HG03520 (cell line): ENCODE results near the gene CLEC11A.

Experiments
- ATAC-seq: cut with Tn5 transposase; IDR thresholded peaks from one replicate; pipeline ENCODE4 v1.9.1; 2021; ENCODE audit warnings: mild to moderate bottlenecking, moderate library complexity; ENCODE audit not compliant: unreplicated experiment

CLEC11A gene

DNA sequence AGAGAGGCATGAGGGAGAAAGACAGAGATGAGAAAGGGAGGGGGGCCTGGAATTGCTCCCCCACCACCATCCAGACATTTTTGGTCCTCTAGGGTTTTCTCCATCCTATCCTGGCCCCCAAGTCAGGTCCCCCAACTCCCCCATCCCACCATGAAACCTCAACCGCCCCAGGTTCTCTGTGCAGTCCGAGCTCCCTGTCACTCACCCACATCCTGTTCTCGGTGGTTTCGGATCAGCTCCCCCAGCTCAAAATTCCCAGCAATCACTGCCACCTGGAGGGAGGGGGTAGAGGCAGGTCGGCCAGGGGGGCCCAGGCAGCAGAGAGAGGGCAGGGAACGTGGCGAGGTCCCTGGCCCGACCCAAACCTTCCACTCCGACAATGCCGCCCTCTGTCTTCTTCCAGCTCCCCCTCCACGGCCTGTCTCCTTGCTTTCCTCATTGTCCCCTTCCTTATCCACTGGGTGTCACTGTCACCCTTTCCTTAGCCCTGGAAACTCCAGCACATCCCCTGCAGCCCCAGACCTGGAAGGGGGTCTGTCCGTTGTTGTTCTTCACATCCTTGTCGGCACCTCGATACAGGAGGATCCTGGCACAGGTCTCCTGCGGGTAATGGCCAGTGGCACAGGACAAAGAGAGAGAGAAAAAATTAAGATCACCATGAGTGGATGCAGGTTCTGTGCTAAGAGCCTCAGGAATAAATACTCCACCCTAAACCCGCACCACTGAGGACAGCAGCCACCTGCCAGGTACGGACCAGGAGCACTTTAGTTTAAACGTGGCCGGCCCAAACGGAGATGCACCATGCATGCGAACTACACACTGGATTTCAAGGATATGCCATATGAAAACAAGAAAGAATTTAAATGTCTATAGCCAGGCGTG is 19.0 kb upstream of the CLEC11A start:
- no peak for ATAC-seq

DNA sequence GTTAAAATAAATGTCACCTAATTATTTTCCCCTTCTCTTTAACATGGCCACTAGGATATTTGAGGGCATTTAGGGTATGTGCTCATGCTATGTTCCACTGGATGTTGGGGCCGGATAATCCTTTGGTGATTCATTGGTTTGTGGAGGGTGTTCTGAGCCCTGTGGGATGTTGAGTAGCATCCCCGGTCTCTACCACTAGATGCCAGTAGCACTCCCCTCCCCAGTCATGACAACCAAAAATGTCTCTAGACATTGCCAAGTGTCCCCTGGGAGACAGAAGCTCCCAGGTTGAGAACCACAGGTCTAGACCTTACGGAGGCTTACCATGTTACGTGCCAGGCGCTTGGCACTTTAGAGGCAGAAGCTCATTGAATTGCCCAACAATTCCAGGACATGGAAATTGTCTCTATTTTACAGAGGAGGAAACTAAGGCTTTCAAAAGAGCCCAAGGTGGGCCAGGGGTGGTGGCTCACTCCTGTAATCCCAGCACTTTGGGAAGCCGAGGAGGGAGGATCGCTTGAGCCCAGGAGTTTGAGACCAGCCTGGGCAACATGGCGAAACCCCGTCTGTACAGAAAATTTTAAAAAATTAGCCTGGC is 17.6 kb upstream of the CLEC11A start:
- no peak for ATAC-seq

DNA sequence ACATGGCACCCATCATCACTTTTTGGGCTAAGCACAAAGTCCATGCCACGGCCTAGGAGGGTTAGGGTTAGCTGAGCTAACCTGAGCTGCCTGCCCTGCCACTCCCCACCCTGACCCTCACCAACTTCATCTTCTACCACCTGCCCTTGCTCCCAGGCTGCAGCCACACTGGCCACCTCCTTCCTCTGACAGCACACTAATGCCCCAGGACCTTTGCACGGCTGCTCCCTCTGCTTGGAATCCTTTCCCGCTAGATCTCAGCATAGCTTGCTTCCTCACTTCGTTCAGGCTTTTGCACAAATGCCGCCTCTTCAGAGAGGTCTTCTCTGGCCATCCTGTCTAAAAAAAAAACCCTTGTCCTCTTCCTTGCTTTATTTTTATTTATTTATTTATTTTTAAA is 16.8 kb upstream of the CLEC11A start:
- ATAC-seq = no peak

DNA sequence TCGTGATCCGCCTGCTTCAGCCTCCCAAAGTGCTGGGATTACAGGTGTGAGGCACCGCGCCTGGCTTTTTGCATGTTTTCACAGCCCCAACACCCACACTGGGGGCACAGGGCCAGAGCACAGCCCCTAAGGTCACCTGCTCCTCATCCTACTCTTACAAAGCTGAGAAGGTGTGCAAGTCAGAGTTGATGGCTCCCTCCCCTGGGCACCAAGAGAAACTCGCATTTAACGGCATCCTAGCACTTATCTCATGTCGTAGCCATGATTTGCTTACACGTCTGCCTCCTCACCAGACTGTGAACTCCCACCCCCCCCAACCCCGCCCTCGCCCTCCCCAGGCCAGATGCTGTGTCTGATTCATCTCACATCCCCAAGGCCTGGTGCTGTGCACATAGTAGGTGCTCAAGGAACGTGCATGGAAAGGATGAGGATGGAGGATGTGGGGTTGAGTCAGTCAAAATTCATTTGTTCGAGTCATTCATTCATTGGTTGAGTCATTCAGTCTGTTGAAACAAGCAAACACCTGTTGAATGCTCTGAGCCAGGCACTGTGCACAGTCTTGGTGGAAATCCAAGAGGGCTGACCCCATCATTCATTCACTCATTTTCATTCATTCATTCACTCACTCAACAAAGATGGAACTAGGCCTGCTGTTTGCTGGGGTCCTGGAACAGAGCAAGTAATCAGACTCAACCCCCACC is 14.8 kb upstream of the CLEC11A start:
- ATAC-seq = no peak

DNA sequence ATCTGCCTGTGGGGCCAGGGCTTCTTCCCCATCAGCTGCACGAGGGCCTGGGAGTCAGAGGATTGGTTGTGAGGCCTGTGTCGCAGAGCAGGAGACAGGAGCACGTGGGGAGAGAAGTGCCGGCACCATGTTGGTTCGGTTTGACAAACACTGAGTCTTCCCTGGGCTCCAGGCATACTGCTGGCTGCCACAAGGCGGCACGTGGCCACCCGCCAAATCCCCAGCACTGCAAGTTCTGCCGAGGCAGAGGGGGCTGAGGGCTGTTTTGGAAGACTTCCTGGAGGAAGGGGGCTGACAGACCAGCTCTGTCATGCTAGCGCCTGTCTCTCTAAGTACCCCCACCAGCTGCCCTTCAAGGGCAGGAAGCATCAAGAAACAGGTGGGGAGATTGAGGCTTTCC is 13.1 kb upstream of the CLEC11A start:
- no peak for ATAC-seq

DNA sequence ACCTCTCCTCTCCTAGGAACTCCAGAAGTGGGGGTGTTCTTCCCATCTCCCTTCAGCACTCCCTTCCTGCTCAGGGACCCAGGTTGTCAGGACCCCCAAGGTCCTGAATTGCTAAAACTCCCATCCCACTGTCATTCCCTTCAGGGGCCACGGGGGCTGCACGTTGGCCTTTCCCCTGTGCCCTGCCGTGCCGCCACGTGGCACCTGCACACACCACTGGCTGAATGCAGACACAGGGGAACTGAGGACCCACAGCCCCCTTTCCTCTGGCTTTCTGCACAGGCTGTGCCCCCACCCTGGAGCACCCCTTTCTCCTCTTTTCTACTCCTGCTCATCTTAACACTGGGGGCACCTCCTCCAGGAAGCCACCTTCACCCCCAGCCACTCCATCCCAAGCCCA is 12.6 kb upstream of the CLEC11A start:
- ATAC-seq = no peak

DNA sequence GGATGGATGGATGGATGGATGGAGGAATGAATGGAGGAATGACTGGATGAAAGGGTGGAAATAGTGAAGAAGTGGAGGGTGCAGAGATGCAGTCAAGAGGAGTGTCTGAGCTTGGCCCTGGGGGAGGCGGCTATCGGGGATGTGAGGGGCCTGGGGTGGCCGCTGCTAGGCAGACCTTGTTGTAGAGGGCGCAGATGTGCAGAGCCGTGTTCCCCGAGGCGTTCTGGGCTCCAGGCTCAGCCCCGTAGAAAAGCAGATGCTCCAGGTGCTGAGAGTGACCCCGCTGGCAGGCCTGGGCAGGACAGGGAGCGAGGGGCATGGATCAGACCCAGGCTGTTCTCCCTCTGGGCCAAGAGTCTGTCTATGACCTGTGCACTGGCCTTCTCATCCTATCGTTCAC is 12.0 kb upstream of the CLEC11A start:
- no peak for ATAC-seq

DNA sequence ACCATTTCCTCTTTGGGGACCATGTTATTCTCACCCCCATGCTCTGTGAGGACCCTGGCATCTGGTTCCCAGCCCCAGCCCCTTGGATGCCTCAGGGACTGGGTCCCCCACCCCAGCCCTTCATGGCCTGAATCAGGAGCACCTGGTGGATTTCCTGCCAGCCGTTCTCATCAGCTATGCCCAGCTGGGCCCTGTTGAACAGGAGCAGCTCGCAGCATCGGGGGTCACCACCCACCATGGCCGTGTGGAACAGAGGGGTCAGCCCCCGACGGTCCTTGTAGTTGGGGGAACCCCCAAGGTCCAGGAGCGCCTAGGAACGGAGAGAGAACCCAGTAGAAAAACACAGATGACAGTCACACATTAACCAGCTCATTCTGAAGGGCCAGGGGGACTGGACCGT is 11.4 kb upstream of the CLEC11A start:
- ATAC-seq = no peak

DNA sequence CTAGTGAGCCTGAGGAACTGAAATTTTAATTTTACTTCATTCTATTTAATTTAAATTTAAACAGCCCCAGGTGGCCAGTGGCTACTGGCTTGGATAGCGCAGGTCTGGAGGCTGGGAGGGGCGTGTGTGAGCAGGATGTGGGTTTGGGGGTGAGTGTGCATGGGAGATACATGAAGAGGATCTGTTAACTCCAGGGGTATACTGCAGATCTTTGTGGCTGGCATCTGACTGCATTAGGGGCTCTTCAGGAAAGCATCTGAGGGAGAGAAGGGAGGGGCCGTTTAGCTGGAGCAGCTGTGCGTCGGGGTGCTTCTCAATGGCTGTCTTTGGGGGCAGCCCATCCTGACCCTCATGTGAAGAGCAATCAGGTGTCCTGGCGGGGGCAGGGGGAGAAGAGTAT is 10.3 kb upstream of the CLEC11A start:
- ATAC-seq = no peak

DNA sequence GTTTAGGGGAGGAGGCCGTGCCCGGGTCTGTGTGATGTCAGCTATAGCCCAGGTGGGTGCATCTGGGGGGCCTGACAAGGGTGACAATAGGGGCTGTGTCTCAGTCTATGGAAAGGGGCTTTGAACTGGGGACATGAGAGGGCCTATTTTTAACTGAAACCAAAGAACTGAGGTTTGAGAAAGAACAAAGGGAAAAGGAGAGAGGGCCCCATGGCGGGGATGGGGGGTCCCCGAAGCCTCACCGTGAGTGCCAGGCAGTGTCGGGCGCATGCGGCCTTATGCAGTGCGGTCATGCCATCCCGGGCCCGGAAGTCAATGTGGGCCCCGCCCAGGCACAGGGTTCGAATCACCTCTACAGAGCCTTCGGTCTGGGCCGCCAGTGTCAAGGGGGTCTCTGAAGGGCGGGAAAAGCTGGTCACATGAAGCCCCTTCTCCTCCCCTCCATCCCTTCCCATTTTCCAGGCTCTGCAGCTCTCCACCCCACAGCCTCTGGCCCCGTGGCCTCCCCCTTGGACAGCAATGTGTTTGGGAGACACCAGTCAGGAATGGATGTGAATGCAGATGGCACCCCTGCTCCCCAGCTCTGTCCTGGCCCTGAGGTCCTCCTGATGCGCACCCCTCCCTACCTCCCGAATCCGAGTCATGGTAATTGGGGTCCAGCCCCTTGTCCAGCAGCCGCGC is 9.5 kb upstream of the CLEC11A start:
- no peak for ATAC-seq

DNA sequence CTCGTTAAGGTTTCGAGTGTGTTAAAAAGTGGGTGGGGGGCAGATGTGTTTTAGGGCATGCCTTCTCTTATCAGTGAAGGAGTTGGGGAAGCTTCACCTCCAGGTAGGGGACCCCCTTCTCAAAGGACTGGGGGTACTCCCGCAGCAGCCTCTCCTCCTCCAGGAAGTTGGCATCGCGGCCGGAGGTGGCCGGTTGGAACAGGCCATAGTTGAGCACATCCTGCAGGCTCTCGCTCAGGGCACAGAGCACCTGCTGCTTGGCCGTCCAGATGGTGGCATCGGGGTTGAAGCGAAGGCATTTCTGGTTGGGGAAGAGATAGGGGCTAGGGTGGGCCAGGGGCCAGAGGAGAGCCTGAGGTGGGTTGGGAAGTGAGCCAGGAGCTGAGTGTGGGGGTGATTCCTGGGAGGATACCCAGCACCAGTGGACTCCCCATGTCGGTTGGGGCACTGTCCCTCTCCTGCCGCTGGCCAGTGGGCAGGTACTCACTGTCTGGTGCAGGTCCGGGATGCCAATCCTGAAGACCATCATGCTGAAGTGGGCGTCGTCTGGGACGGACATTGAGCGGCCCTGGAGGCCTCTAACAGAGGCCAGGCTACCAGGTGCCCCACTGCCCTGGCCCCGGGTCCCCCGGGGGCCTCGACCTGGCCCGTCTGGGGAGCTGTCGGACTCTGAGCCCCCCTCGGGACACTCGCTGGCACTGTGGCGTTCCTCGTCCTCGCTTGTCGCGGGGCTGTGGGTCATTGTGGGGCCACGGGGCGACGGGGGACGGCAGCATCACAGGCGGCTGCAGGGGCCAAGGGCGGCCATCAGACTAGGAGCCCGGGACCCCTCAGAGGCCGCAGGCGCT is 6.8 kb upstream of the CLEC11A start:
- no peak for ATAC-seq

DNA sequence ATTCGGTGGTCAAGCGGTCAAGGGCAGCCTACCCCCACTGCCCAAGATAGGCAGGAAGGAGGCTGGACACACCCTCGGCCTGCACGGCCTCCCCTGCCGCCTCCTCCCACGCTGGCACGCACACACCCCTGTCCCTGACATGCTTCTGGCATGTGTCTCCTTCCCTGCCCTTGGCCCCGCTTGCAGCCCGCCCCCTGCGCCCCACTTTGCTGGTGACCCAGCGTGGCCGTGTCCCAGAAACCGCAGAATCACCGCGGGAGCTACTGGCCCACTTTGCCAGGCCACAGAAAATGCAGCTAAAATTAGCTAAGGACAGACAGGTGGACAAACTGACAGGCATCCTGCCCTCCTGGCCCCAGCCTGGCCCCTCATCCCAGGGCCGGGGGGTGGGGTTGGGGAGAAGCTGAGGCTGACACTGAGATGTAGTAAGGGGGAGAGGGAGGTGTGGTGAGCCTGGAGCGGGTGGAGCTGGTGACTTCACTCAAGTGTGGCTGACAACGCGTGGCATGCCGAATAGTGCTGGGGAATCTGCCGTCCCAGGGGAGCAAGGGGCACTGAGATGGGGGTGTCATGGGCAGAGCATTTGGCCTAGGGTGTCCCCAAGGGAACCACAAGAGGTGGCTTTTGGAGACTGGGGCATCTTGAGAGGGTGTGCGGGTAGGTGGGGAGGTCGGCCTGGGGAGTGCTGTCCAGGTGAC is 6.0 kb upstream of the CLEC11A start:
- ATAC-seq = no peak

DNA sequence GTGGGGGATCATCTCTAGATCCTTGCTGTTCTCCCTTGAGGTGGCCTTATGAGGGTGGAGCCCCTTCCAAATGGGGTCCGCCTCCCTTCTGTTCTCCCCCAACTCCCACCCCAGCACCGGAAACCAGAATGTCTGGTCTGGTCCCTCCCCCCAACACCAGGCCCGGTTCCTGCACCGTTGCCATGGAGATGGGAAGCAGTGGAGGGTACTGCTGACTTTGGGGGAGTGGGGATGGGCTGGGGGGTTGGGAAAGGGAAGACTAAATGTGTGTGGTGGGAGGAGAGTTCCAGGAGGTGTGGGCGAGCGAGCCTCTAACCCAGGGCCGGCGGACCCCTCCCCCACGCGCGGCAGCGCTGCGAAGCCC is 5.3 kb upstream of the CLEC11A start:
- ATAC-seq = no peak

DNA sequence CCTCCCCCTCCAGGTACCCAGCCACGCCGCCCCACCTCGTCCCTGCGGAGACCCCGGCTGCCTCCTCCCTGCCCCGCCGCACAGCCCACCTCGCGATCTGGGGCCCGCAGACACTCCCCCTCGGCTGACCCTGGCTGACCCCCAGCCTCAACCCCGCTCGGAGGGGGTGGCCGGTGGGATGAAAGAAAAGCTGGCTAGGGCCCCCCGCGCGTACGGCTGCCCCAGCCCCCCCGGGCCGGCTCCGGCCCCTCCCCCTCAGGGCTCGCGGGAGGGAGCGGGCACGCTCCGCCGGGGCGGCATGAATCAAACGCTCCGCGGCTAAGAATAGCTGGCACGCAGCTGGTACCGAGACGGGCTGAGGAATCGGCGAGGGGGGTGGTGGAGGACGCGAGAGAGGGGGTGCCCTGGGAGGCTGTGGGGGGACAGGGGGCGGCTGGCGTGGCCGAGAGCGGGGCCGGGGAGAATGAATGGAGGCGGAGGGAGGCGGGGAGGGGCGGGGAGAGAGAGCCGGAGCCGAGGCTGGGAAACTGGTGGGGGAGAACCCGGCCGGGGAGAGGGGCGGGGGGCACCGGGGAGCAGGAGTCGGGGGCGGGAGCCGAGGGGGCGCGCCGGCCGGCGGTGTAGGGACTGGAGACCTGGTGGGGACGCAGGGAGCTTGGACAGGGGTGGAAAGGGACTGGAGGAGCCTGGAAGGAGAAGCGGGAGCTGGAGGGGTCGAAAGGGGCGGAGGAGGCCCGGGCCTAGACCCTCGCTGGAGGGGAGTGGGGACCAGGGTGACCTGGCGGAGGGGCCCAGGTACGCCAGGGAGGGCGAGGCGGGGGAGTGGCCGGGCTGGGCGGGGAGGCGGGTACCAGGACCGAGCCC is 4.7 kb upstream of the CLEC11A start:
- no peak for ATAC-seq

DNA sequence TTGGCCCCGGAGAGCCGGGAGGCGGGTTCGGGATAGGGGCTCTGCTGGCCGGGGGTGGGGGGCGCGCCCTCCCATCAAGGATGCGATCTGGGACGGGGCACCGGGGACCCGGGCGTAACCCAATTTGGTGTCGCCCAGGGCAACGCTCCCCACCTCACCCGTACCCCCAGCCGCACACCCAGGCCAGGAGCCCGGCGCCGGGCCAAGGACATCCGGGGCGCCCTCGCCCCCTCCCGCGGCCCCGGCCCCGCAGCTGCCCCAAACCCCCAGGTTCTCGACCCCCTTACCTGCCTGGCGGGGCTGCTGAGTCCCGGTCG is 4.1 kb upstream of the CLEC11A start:
- no peak for ATAC-seq

DNA sequence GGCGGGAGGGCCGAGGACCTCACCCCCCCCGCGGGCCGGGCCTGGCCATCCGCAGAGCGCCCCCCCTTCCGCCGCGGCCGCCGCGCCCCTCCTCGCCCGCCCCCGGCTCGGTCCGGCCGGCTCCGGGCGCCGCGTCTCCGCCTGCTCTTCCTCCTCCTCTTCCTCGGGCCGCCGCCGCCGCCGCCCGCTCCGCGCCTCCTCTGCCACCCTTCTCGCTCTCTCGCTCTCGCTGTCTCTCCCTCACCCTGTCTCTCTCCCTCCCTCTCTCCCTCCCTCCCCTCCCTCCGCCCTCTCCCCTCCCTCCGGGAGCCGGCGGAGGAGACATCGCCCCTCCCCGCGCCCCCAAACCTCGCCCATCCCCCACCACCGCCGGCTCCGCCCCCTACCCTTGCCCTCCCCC is 3.6 kb upstream of the CLEC11A start, which contains the start of gene SHANK1:
Gene SHANK1, minus strand, starts transcription at position 237 of the 400 bp plus-strand sequence. CDS start 2,883 bp downstream, outside the sequence.
- ATAC-seq = no peak

DNA sequence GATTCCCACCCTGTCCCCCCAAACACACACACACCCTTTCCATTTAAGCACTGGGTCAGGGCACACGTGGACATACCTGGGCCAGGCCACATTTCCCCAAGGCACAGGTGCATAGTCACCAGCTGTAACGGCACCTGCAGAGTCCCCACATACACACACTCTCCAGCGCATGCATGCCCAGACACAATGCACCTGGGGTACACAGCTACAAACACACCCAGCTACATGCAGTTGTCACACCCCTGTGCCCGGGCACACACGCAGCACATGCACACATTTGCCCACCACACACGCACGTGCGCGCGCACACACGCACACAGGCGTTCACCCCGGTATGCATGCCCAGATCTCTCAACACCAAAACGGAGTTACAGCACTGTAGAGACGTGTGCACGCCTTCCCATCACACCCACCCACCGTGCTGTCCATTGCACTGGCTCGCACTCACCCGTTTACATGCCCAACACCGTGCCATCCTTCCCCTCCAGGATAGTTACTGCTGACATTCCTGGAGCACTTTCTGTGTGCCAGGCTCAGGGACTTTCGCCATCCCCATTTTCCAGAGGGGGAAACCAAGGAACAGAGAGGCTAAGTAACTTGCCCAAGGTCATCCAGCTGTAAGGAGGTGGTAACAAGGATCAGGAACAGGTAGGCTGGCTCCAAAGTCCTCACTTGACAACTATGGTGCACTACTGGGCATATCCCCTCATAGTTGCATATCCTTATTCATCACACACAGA is 2.8 kb upstream of the CLEC11A start:
- ATAC-seq = no peak

DNA sequence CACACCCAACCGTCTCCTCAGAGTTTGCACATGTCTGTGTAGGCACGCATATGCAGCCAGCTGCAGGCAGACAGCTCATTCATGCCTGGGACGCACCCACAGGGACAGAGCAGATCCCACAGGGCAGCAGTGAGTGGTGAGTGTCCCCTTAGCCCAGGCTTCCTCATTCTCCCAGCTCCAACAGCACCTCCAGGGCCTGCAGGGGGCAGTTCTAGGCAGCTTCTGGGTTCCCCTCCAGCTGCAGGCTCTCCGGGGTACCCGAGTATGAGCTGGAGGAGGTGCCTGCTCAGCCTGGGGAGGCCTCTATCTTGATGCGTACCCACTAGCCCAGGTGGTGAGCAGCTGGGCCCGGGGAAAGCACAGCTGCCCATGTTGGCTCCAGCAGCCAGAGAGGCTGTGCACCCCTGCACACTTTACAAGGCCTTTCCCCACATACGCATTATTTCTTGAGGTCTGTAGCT is 2.2 kb upstream of the CLEC11A start:
- ATAC-seq = no peak
